GM23338 (cell line): ENCODE data around the gene USP3. TPM values are rescaled to one million over a fixed set of nuclear protein-coding genes. Genes with fewer than 3 reads are reported as not detected.

Source experiments
- ATAC-seq: fragments of 200-7000 bp; cut with Tn5 transposase; 3 replicates; pipeline ENCODE4 v1.9.1; 2020
- DNase-seq: peaks from one replicate; pipeline ENCODE4 v3.0.0-alpha.2; 2015; ENCODE audit warnings: low spot score
- H2AFZ ChIP-seq: fragments of 200-600 bp; sonication (generic); 2 replicates; pipeline ENCODE4 v1.8.0; 2016; ENCODE audit warnings: antibody characterized with exemption, mild to moderate bottlenecking, moderate library complexity
- H3F3A ChIP-seq: fragments of 200-600 bp; sonication (generic); replicated peaks from 2 replicates; pipeline ENCODE4 v1.8.0; 2017; ENCODE audit warnings: antibody characterized with exemption, mixed run types, low read depth
- H3K27ac ChIP-seq: fragments of 200-600 bp; sonication (generic); 2 replicates; pipeline ENCODE4 v1.6.1; 2016; ENCODE audit warnings: low read depth
- H3K27me3 ChIP-seq: fragments of 200-600 bp; sonication (generic); 2 replicates; pipeline ENCODE4 v1.8.0; 2016; ENCODE audit warnings: mild to moderate bottlenecking, mixed run types, moderate library complexity; ENCODE audit not compliant: insufficient read depth
- H3K36me3 ChIP-seq: fragments of 200-600 bp; sonication (generic); 2 replicates; pipeline ENCODE4 v1.8.0; 2016; ENCODE audit warnings: mild to moderate bottlenecking; ENCODE audit not compliant: insufficient read depth
- H3K4me1 ChIP-seq: fragments of 200-600 bp; sonication (generic); 2 replicates; pipeline ENCODE4 v1.8.0; 2016; ENCODE audit warnings: mild to moderate bottlenecking, moderate library complexity; ENCODE audit not compliant: insufficient read depth
- H3K4me2 ChIP-seq: fragments of 200-600 bp; sonication (generic); 2 replicates; pipeline ENCODE4 v1.7.1; 2017; ENCODE audit warnings: mixed run types
- H3K4me3 ChIP-seq: fragments of 200-600 bp; sonication (generic); 2 replicates; pipeline ENCODE4 v1.6.1; 2016; ENCODE audit warnings: mixed run types
- H3K79me2 ChIP-seq: fragments of 200-600 bp; sonication (generic); replicated peaks from 2 replicates; pipeline ENCODE4 v1.8.0; 2017; ENCODE audit warnings: mild to moderate bottlenecking; ENCODE audit not compliant: insufficient read depth
- H3K9me2 ChIP-seq: fragments of 200-600 bp; sonication (generic); 2 replicates; pipeline ENCODE4 v1.8.0; 2017; ENCODE audit not compliant: insufficient read depth
- H4K20me1 ChIP-seq: fragments of 200-600 bp; sonication (generic); replicated peaks from 2 replicates; pipeline ENCODE4 v1.8.0; 2017; ENCODE audit warnings: mild to moderate bottlenecking; ENCODE audit not compliant: insufficient read depth
- H3K27ac Mint-ChIP-seq: 2 replicates; pipeline ENCODE4 v1.8.0; 2020; ENCODE audit warnings: inconsistent platforms, mild to moderate bottlenecking, moderate library complexity, mixed read lengths
- H3K27me3 Mint-ChIP-seq: 3 replicates; pipeline ENCODE4 v1.8.0; 2022; ENCODE audit warnings: low read depth, mild to moderate bottlenecking, moderate library complexity, mixed read lengths, inconsistent platforms; ENCODE audit not compliant: insufficient read depth, poor library complexity
- H3K36me3 Mint-ChIP-seq: 3 replicates; pipeline ENCODE4 v1.8.0; 2021; ENCODE audit warnings: low read depth, mild to moderate bottlenecking, inconsistent platforms, moderate library complexity, mixed read lengths
- H3K4me1 Mint-ChIP-seq: 3 replicates; pipeline ENCODE4 v1.8.0; 2020; ENCODE audit warnings: mild to moderate bottlenecking, inconsistent platforms, mixed read lengths
- H3K4me3 Mint-ChIP-seq: 3 replicates; pipeline ENCODE4 v1.8.0; 2021; ENCODE audit warnings: moderate library complexity, mild to moderate bottlenecking, inconsistent platforms, mixed read lengths
- H3K9me3 Mint-ChIP-seq: 3 replicates; pipeline ENCODE4 v1.8.0; 2020; ENCODE audit warnings: moderate library complexity, mild to moderate bottlenecking, inconsistent platforms, mixed read lengths
- CREB1 ChIP-seq: fragments of 250-450 bp; sonication (Bioruptor Pico); IDR thresholded peaks from 2 replicates; pipeline ENCODE4 v1.5.0; 2020; ENCODE audit warnings: low read depth, mild to moderate bottlenecking, moderate library complexity
- CTCF ChIP-seq, 2 experiments: fragments of 200-600 bp in 1 of 2; sonication (generic) in 1 of 2; conservative IDR thresholded peaks; 2 replicates each; pipeline versions ENCODE4 v1.5.1 to v1.6.1; 2016 to 2017; ENCODE audit warnings: antibody characterized with exemption in 2 of 2, low read depth in 2 of 2, mild to moderate bottlenecking in 2 of 2, moderate library complexity in 1 of 2
- ETS1 ChIP-seq: IDR thresholded peaks from 2 replicates; pipeline ENCODE4 v1.6.1; 2016; ENCODE audit warnings: antibody characterized with exemption
- EZH2 ChIP-seq: fragments of 200-600 bp; sonication (generic); IDR thresholded peaks from one replicate; pipeline ENCODE4 v1.8.0; 2017; ENCODE audit warnings: antibody characterized with exemption, mild to moderate bottlenecking, low read depth; ENCODE audit not compliant: unreplicated experiment
- EZH2phosphoT487 ChIP-seq: fragments of 200-600 bp; sonication (generic); IDR thresholded peaks from one replicate; pipeline ENCODE4 v1.8.1; 2018; ENCODE audit warnings: antibody characterized with exemption; ENCODE audit not compliant: unreplicated experiment
- JUNB ChIP-seq: IDR thresholded peaks from one replicate; pipeline ENCODE4 v1.6.1; 2016; ENCODE audit warnings: antibody characterized with exemption; ENCODE audit not compliant: unreplicated experiment
- NANOG ChIP-seq: IDR thresholded peaks from 2 replicates; pipeline ENCODE4 v1.6.1; 2016; ENCODE audit warnings: antibody characterized with exemption, borderline replicate concordance
- POLR2AphosphoS5 ChIP-seq: IDR thresholded peaks from 2 replicates; pipeline ENCODE4 v1.6.1; 2016; ENCODE audit warnings: antibody characterized with exemption, low read depth
- REST ChIP-seq: IDR thresholded peaks from one replicate; pipeline ENCODE4 v1.6.1; 2018; ENCODE audit warnings: antibody characterized with exemption; ENCODE audit not compliant: unreplicated experiment
- STAT1 ChIP-seq: IDR thresholded peaks from one replicate; pipeline ENCODE4 v1.6.1; 2016; ENCODE audit warnings: antibody characterized with exemption; ENCODE audit not compliant: unreplicated experiment
- ZNF114 ChIP-seq: fragments of 250-450 bp; sonication (Bioruptor Pico); IDR thresholded peaks from 2 replicates; pipeline ENCODE4 v1.5.0; 2020; ENCODE audit warnings: mild to moderate bottlenecking, moderate library complexity
- ZNF331 ChIP-seq: fragments of 250-450 bp; sonication (Bioruptor Pico); IDR thresholded peaks from 2 replicates; pipeline ENCODE4 v1.5.0; 2020; ENCODE audit warnings: low read depth, mild to moderate bottlenecking, moderate library complexity
- ZNF462 ChIP-seq: fragments of 250-450 bp; sonication (Bioruptor Pico); IDR thresholded peaks from 2 replicates; pipeline ENCODE4 v1.5.0; 2020; ENCODE audit warnings: mild to moderate bottlenecking, moderate library complexity
- polyA plus RNA-seq: library from polyadenylated mRNA; unstranded; fragments of >200 nt; fragmentation: Nextera tagmentation; extraction: Ambion mirVana; gene quantifications from 2 replicates; pipeline ENCODE4 v1.2.1, GENCODE V29; 2016
- total RNA-seq: library from RNA; depleted of rRNA; stranded (reverse); fragments of >200 nt; shearing (Covaris generic); gene quantifications from 2 replicates; pipeline ENCODE4 v1.2.3, GENCODE V29; 2014

The USP3 gene
- total and polyA plus RNA-seq, 2 experiments from 2014 or later = 9.7 to 9.9 TPM

- no peaks in the 10 kb centered on the region for H3K79me2 ChIP-seq
- ATAC-seq = no peak
These were observed 70.9 kb downstream of the USP3 start for GRCh38 chr15:63575312-63575711.

More at GRCh38 chr15:63575312-63575711, 70.9 kb downstream of the USP3 start:
- no peaks in the 10 kb centered on the region for H3K9me2 ChIP-seq
- no peak overlapping the region for H2AFZ ChIP-seq
- no peak overlapping the region for H3K4me3 ChIP-seq
- no peak overlapping the region for H3K27ac Mint-ChIP-seq
- no peak for DNase-seq
- no peak overlapping the region for H3K4me2 ChIP-seq
- H3K4me1 Mint-ChIP-seq = no peaks in the 10 kb centered on the region
- no peaks in the 10 kb centered on the region for H3K4me1 ChIP-seq
- no peak overlapping the region for H3K4me3 Mint-ChIP-seq
- H3K27ac ChIP-seq = no peak overlapping the region
- no peaks in the 10 kb centered on the region for H3K9me3 Mint-ChIP-seq
- no peaks in the 10 kb centered on the region for H4K20me1 ChIP-seq
- no peak for TF ChIP-seq POLR2AphosphoS5
- TF ChIP-seq ZNF331 (CRISPR knock-in tag) = no peak
- no peak for TF ChIP-seq STAT1
- no peak for TF ChIP-seq ETS1
- no peak for TF ChIP-seq REST
- no peak for TF ChIP-seq EZH2phosphoT487
- no peak for TF ChIP-seq ZNF462 (CRISPR knock-in tag)
- TF ChIP-seq ZNF114 (CRISPR knock-in tag) = no peak
- TF ChIP-seq CTCF (conservative IDR thresholded peaks at IDR 0.05; ENCODE audit: low read depth in 2 of 2) = no peak
- TF ChIP-seq EZH2 = no peak
- no peak for TF ChIP-seq CREB1 (CRISPR knock-in tag)
- TF ChIP-seq JUNB = no peak
- TF ChIP-seq NANOG = no peak
- no peaks in the 10 kb centered on the region for H3K36me3 Mint-ChIP-seq
- no peaks in the 10 kb centered on the region for H3K27me3 ChIP-seq
- no peaks in the 10 kb centered on the region for H3F3A ChIP-seq
- no peaks in the 10 kb centered on the region for H3K36me3 ChIP-seq
- no peaks in the 10 kb centered on the region for H3K27me3 Mint-ChIP-seq
